Measurements from ENCODE around the gene AZU1. TPM values are rescaled to one million over a fixed set of nuclear protein-coding genes. Genes with fewer than 3 reads are reported as not detected.

AZU1 gene
- polyA plus RNA-seq, 2 of the 4 experiments (the other 2 are of a cell fraction): 0.31 to 0.32 TPM

DNA sequence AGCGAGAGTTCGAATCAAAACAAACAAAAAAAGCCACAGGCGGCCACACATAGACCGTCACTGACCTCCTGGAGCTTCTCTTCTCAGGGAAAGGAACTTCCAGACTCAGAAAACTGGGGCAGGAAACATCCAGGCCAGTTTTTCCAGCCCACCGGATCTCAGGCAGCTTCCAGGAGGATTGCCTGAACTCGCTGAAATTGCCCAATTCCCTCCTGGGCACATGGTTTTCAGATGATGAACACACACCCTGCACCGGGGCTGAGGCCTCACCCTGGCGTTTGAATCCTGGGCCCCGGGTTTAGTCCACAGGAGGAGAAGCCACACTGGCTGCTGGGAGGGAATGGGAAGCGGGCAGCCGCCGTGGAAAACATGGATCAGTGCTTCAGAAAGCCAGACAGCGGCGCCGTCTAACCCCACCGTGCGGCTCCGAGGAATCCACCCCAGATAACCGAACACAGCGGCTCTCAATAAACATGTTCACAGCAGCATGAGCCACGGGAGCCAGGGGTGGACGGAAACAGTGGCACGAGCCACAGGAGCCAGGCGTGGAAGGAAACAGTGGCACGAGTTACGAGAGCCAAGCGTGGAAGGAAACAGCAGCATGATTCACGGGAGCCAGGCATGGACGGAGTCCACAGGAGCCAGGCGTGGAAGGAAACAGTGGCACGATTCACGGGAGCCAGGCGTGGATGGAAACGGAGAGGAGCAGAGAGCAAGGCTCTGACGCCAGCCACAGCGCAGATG is 48.6 kb upstream of the AZU1 start (continued):
- TF ChIP-seq EP300 (IDR thresholded peaks at IDR 0.05): peak; percentile 20 to 42; a peak in 2 of 5 replicates
- peak; percentile 33; the same call in 1 of the 2 replicates for TF ChIP-seq GATA3 (IDR thresholded peaks at IDR 0.05; ENCODE audit: borderline replicate concordance)
- TF ChIP-seq TP53 (CRISPR knock-in tag; IDR thresholded peaks at IDR 0.05): no peak
- no peak for TF ChIP-seq CBX8 (IDR thresholded peaks at IDR 0.05)
- TF ChIP-seq JUNB (IDR thresholded peaks at IDR 0.05): no peak
- no peak for TF ChIP-seq HOXA7 (CRISPR knock-in tag; IDR thresholded peaks at IDR 0.05)
- no peak for TF ChIP-seq POLR2AphosphoS2 (conservative IDR thresholded peaks at IDR 0.05; ENCODE audit: low read length)
- TF ChIP-seq, protein P1, sequence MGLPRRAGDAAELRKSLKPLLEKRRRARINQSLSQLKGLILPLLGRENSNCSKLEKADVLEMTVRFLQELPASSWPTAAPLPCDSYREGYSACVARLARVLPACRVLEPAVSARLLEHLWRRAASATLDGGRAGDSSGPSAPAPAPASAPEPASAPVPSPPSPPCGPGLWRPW (IDR thresholded peaks at IDR 0.05): 0 out of 2 replicates have a peak, but pooled peaks have one; percentile 25
- TF ChIP-seq, protein P2, sequence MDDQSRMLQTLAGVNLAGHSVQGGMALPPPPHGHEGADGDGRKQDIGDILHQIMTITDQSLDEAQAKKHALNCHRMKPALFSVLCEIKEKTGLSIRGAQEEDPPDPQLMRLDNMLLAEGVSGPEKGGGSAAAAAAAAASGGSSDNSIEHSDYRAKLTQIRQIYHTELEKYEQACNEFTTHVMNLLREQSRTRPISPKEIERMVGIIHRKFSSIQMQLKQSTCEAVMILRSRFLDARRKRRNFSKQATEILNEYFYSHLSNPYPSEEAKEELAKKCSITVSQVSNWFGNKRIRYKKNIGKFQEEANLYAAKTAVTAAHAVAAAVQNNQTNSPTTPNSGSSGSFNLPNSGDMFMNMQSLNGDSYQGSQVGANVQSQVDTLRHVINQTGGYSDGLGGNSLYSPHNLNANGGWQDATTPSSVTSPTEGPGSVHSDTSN (IDR thresholded peaks at IDR 0.05): no peak
- TF ChIP-seq, protein P3, sequence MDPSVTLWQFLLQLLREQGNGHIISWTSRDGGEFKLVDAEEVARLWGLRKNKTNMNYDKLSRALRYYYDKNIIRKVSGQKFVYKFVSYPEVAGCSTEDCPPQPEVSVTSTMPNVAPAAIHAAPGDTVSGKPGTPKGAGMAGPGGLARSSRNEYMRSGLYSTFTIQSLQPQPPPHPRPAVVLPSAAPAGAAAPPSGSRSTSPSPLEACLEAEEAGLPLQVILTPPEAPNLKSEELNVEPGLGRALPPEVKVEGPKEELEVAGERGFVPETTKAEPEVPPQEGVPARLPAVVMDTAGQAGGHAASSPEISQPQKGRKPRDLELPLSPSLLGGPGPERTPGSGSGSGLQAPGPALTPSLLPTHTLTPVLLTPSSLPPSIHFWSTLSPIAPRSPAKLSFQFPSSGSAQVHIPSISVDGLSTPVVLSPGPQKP (IDR thresholded peaks at IDR 0.05; ENCODE audit: low read depth, low read length): no peak
- no peak for TF ChIP-seq HOXB13 (CRISPR knock-in tag; IDR thresholded peaks at IDR 0.05; ENCODE audit: low read depth)
- TF ChIP-seq FOXS1 (CRISPR knock-in tag; IDR thresholded peaks at IDR 0.05): no peak
- TF ChIP-seq, protein P4, sequence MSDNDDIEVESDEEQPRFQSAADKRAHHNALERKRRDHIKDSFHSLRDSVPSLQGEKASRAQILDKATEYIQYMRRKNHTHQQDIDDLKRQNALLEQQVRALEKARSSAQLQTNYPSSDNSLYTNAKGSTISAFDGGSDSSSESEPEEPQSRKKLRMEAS (IDR thresholded peaks at IDR 0.05): peak; percentile 98
- no peak for TF ChIP-seq EHMT2 (IDR thresholded peaks at IDR 0.05; ENCODE audit: low read depth)
- TF ChIP-seq ZSCAN20 (CRISPR knock-in tag; IDR thresholded peaks at IDR 0.05): peak; percentile 48; the same call in 1 of the 2 replicates
- TF ChIP-seq NPAS2 (CRISPR knock-in tag; IDR thresholded peaks at IDR 0.05; ENCODE audit: borderline replicate concordance): no peak
- TF ChIP-seq, protein P5, sequence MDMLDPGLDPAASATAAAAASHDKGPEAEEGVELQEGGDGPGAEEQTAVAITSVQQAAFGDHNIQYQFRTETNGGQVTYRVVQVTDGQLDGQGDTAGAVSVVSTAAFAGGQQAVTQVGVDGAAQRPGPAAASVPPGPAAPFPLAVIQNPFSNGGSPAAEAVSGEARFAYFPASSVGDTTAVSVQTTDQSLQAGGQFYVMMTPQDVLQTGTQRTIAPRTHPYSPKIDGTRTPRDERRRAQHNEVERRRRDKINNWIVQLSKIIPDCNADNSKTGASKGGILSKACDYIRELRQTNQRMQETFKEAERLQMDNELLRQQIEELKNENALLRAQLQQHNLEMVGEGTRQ (IDR thresholded peaks at IDR 0.05): no peak
- no peak for TF ChIP-seq CHD2 (IDR thresholded peaks at IDR 0.05; ENCODE audit: low read length, partially characterized antibody)
- TF ChIP-seq KDM1A (IDR thresholded peaks at IDR 0.05; ENCODE audit: low read depth): no peak
- TF ChIP-seq ZFP36 (IDR thresholded peaks at IDR 0.05; ENCODE audit: borderline replicate concordance, partially characterized antibody): no peak
- TF ChIP-seq RFX5 (IDR thresholded peaks at IDR 0.05): no peak
- no peak for TF ChIP-seq HDAC2 (IDR thresholded peaks at IDR 0.05)
- TF ChIP-seq SREBF2 (IDR thresholded peaks at IDR 0.05): no peak
- TF ChIP-seq HOXB5 (CRISPR knock-in tag; IDR thresholded peaks at IDR 0.05): no peak
- peak; percentile 29 to 76; a peak in 4 of 5 replicates for TF ChIP-seq JUN (IDR thresholded peaks at IDR 0.05)
- TF ChIP-seq ZNF302 (CRISPR knock-in tag; IDR thresholded peaks at IDR 0.05): no peak
- TF ChIP-seq MAFK (IDR thresholded peaks at IDR 0.05; ENCODE audit: partially characterized antibody): no peak
- peak; percentile 64; the same call in 1 of the 2 replicates for TF ChIP-seq HEYL (CRISPR knock-in tag; IDR thresholded peaks at IDR 0.05)
- no peak for TF ChIP-seq KDM5A (IDR thresholded peaks at IDR 0.05)
- TF ChIP-seq MAZ (IDR thresholded peaks at IDR 0.05; ENCODE audit: borderline replicate concordance, low read depth, low read length): no peak
- no peak for TF ChIP-seq PHF8 (IDR thresholded peaks at IDR 0.05; ENCODE audit: borderline replicate concordance, low read depth)
- no peak for TF ChIP-seq SMC3 (IDR thresholded peaks at IDR 0.05)
- TF ChIP-seq, protein P6, sequence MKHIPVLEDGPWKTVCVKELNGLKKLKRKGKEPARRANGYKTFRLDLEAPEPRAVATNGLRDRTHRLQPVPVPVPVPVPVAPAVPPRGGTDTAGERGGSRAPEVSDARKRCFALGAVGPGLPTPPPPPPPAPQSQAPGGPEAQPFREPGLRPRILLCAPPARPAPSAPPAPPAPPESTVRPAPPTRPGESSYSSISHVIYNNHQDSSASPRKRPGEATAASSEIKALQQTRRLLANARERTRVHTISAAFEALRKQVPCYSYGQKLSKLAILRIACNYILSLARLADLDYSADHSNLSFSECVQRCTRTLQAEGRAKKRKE (CRISPR knock-in tag; IDR thresholded peaks at IDR 0.05; ENCODE audit: low read depth): no peak
- no peak for TF ChIP-seq ESRRA (IDR thresholded peaks at IDR 0.05; ENCODE audit: borderline replicate concordance, low read length)
- TF ChIP-seq, protein P7, sequence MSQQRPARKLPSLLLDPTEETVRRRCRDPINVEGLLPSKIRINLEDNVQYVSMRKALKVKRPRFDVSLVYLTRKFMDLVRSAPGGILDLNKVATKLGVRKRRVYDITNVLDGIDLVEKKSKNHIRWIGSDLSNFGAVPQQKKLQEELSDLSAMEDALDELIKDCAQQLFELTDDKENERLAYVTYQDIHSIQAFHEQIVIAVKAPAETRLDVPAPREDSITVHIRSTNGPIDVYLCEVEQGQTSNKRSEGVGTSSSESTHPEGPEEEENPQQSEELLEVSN (IDR thresholded peaks at IDR 0.05; ENCODE audit: borderline replicate concordance, low read depth): peak; percentile 93
